Subcutaneous abdominal adipose tissue (tissue), 5 donors: ENCODE results near the gene ARID5B.

ENCODE experiments used
- H3K27ac ChIP-seq: one replicate; pipeline ENCODE4 v1.7.0; 2013; ENCODE audit warnings: low read depth, mild to moderate bottlenecking, inconsistent platforms, low read length, moderate library complexity
- H3K27me3 ChIP-seq, 5 donors: one replicate each; pipeline ENCODE4 v1.7.0; 2013; ENCODE audit warnings: low read length in 5 of 5, inconsistent platforms in 1 of 5; ENCODE audit not compliant: control insufficient read depth in 5 of 5, insufficient read depth in 4 of 5
- H3K36me3 ChIP-seq, 5 donors: one replicate each; pipeline ENCODE4 v1.7.0; 2013; ENCODE audit warnings: low read length in 5 of 5; ENCODE audit not compliant: control insufficient read depth in 5 of 5, insufficient read depth in 5 of 5
- H3K4me1 ChIP-seq, 5 donors: one replicate each; pipeline ENCODE4 v1.7.0; 2013; ENCODE audit warnings: low read length in 5 of 5, mild to moderate bottlenecking in 3 of 5, moderate library complexity in 1 of 5; ENCODE audit not compliant: control insufficient read depth in 5 of 5, insufficient read depth in 5 of 5
- H3K4me3 ChIP-seq, 5 donors: one replicate each; pipeline ENCODE4 v1.7.0; 2013; ENCODE audit warnings: low read length in 5 of 5, low read depth in 1 of 5
- H3K9ac ChIP-seq, 5 donors: one replicate each; pipeline ENCODE4 v1.7.0; 2013; ENCODE audit warnings: low read length in 5 of 5, mild to moderate bottlenecking in 4 of 5, moderate library complexity in 3 of 5
- H3K9me3 ChIP-seq, 5 donors: one replicate each; pipeline ENCODE4 v1.7.0; 2013; ENCODE audit warnings: low read length in 5 of 5; ENCODE audit not compliant: control insufficient read depth in 5 of 5
- donor health status: healthy.
- donor health status: healthy.
- donor health status: healthy.
- donor health status: healthy.
- donor health status: healthy.

Gene ARID5B

GRCh38 chr10:62071846-62072281, 170.4 kb downstream of the ARID5B start:
- no peaks in the 10 kb centered on the region for H3K27me3 ChIP-seq
- no peak overlapping the region for H3K9ac ChIP-seq
- H3K4me3 ChIP-seq, result no peak overlapping the region
- peaks cover 35 to 73% (median 45%) of the 10 kb centered on the region in 5 donors for H3K36me3 ChIP-seq
- H3K4me1 ChIP-seq, result peaks cover 0 to 58% (median 38%) of the 10 kb centered on the region in 5 donors
- no peaks in the 10 kb centered on the region for H3K9me3 ChIP-seq
- H3K27ac ChIP-seq, result peak overlapping the region; percentile 51

- Histone ChIP-seq H3K4me1 (peaks cover 0 to 58% (median 34%) of the 10 kb centered on the region in 5 donors), H3K27ac (peak overlapping the region; percentile 51), H3K9me3 (no peaks in the 10 kb centered on the region), H3K27me3 (no peaks in the 10 kb centered on the region), H3K4me3 (no peak overlapping the region), H3K36me3 (peaks cover 28 to 68% (median 39%) of the 10 kb centered on the region in 5 donors), H3K9ac (no peak overlapping the region)
These were observed 171.4 kb downstream of the ARID5B start for GRCh38 chr10:62072901-62073300.

- H3K4me3 ChIP-seq, result no peak overlapping the region
- H3K36me3 ChIP-seq, result peaks cover 28 to 70% (median 41%) of the 10 kb centered on the region in 5 donors
These were observed 171.9 kb downstream of the ARID5B start for GRCh38 chr10:62073429-62073828.

GRCh38 chr10:62075414-62075813, 173.9 kb downstream of the ARID5B start:
- Histone ChIP-seq H3K9me3 (no peaks in the 10 kb centered on the region), H3K4me3 (no peak overlapping the region), H3K27me3 (no peaks in the 10 kb centered on the region), H3K36me3 (peaks cover 27 to 68% (median 40%) of the 10 kb centered on the region in 5 donors), H3K4me1 (peaks cover 0 to 46% (median 25%) of the 10 kb centered on the region in 5 donors), H3K27ac (peak overlapping the region; percentile 66), H3K9ac (no peak overlapping the region)

More at GRCh38 chr10:62073429-62073828, 171.9 kb downstream of the ARID5B start:
- H3K9ac ChIP-seq, result no peak overlapping the region
- no peaks in the 10 kb centered on the region for H3K9me3 ChIP-seq
- H3K27me3 ChIP-seq, result no peaks in the 10 kb centered on the region
- H3K4me1 ChIP-seq, result peaks cover 0 to 53% (median 31%) of the 10 kb centered on the region in 5 donors
- no peak overlapping the region for H3K27ac ChIP-seq

- no peaks in the 10 kb centered on the region for H3K27me3 ChIP-seq
- no peaks in the 10 kb centered on the region for H3K9me3 ChIP-seq
- peaks cover 23 to 63% (median 37%) of the 10 kb centered on the region in 5 donors for H3K36me3 ChIP-seq
- peak overlapping the region; percentile 66 for H3K27ac ChIP-seq
- peaks cover 0 to 47% (median 28%) of the 10 kb centered on the region in 5 donors for H3K4me1 ChIP-seq
- no peak overlapping the region for H3K9ac ChIP-seq
- H3K4me3 ChIP-seq, result no peak overlapping the region
These were observed 174.4 kb downstream of the ARID5B start for GRCh38 chr10:62075912-62076311.

GRCh38 chr10:62076891-62077290, 175.4 kb downstream of the ARID5B start:
- peaks cover 0 to 54% (median 36%) of the 10 kb centered on the region in 5 donors for H3K4me1 ChIP-seq

GRCh38 chr10:62077330-62078015, 176.0 kb downstream of the ARID5B start:
- H3K4me3 ChIP-seq, result no peak overlapping the region
- H3K36me3 ChIP-seq, result peaks cover 15 to 49% (median 28%) of the 10 kb centered on the region in 5 donors
- H3K4me1 ChIP-seq, result peaks cover 0 to 55% (median 39%) of the 10 kb centered on the region in 5 donors
- peak overlapping the region; percentile 66 for H3K27ac ChIP-seq
- H3K27me3 ChIP-seq, result no peaks in the 10 kb centered on the region
- H3K9me3 ChIP-seq, result no peaks in the 10 kb centered on the region
- peak overlapping the region in 1 of 5 donors; percentile 23 for H3K9ac ChIP-seq

More at GRCh38 chr10:62076891-62077290, 175.4 kb downstream of the ARID5B start:
- H3K27ac ChIP-seq, result peak overlapping the region; percentile 66
- H3K9ac ChIP-seq, result peak overlapping the region in 1 of 5 donors; percentile 23
- no peaks in the 10 kb centered on the region for H3K27me3 ChIP-seq
- H3K36me3 ChIP-seq, result peaks cover 16 to 55% (median 33%) of the 10 kb centered on the region in 5 donors
- H3K4me3 ChIP-seq, result no peak overlapping the region
- no peaks in the 10 kb centered on the region for H3K9me3 ChIP-seq

- peak overlapping the region; percentile 92 for H3K27ac ChIP-seq
- no peak overlapping the region for H3K9ac ChIP-seq
- no peak overlapping the region for H3K4me3 ChIP-seq
- H3K9me3 ChIP-seq, result no peaks in the 10 kb centered on the region
- peaks cover 4 to 71% (median 57%) of the 10 kb centered on the region in 5 donors for H3K4me1 ChIP-seq
- H3K27me3 ChIP-seq, result no peaks in the 10 kb centered on the region
- H3K36me3 ChIP-seq, result peaks cover 3 to 30% (median 18%) of the 10 kb centered on the region in 5 donors
These were observed 178.5 kb downstream of the ARID5B start for GRCh38 chr10:62079885-62080559.

- Histone ChIP-seq H3K9me3 (no peaks in the 10 kb centered on the region), H3K4me3 (peak overlapping the region in 1 of 5 donors; percentile 9), H3K4me1 (peaks cover 4 to 67% (median 52%) of the 10 kb centered on the region in 5 donors), H3K9ac (peak overlapping the region in 2 of 5 donors; percentile 53 to 68), H3K36me3 (peaks cover 9 to 28% (median 16%) of the 10 kb centered on the region in 5 donors), H3K27ac (peak overlapping the region; percentile 92), H3K27me3 (no peaks in the 10 kb centered on the region)
These were observed 179.4 kb downstream of the ARID5B start for GRCh38 chr10:62080905-62081304.
